ENCODE measurements around the gene CAPS2. TPM values are rescaled to one million over a fixed set of nuclear protein-coding genes. Genes with fewer than 3 reads are reported as not detected.

Gene CAPS2
- total RNA-seq, 1 experiment from 2014 or later, result 18.3 TPM

DNA sequence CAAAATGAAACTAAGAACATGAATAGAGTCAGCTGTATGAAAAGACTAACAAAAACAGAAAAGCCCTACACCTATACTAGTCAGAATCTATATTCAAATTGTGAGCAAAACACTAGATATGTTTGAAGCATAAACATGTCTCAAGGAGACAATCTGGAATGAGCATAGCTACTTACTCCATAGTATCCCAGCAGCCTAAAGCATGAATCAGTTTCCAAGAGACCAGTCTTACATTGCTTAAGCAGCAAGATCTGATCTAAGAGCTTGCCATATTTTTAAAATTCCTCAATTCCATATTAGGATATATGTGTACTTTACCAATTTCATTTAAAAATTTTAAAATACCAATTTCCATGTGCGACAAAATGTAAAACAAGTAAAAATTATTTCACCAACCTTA is 7.7 kb downstream of the CAPS2 start (continued):
- TF ChIP-seq SRF (IDR thresholded peaks at IDR 0.05; ENCODE audit: low read depth) (no peak), ZFX (IDR thresholded peaks at IDR 0.05) (no peak), TCF7L2 (IDR thresholded peaks at IDR 0.05; ENCODE audit: borderline replicate concordance, extremely low read depth, insufficient read depth, insufficient read length) (no peak)

DNA sequence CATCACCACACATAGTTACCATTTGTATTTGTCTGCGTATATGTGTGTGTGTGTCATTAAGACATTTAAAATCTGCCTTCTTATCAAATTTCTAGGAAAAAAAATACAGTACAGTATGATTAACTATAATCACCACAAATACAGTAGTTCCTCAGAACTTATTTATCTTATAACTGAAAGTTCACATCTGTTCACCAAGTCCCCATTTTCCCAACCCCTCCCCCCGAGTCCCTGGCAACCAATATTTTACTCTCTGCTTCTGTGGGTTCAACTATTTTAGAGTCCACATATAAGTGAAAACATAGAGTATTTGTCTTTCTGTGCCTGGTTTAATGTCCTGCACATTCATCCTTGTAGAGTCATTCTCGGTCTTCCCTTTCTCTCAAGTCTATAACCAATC is 12.3 kb downstream of the CAPS2 start:
- Histone ChIP-seq H3K27me3 (ENCODE audit: insufficient read depth, low read length) (no peaks in the 10 kb centered on the region), H3K79me2 (ENCODE audit: insufficient read depth, low read length) (no peaks in the 10 kb centered on the region), H3K27ac (ENCODE audit: low read depth, low read length) (no peak overlapping the region), H3K9me3 (ENCODE audit: control insufficient read depth in 1 of 2, insufficient read depth in 1 of 2, low read depth in 1 of 2, low read length in 2 of 2) (no peaks in the 10 kb centered on the region), H3K4me1 (ENCODE audit: control insufficient read depth in 1 of 2, insufficient read depth in 2 of 2, low read length in 2 of 2) (peaks cover 0 to 11% of the 10 kb centered on the region in 2 experiments; a peak in 2 of 4 replicates), H2AFZ (ENCODE audit: low read depth, low read length, poor library complexity, severe bottlenecking) (no peak overlapping the region), H3K9me2 (ENCODE audit: insufficient read depth) (no peaks in the 10 kb centered on the region), H3K36me3 (ENCODE audit: control insufficient read depth in 1 of 2, insufficient read depth in 2 of 2, low read length in 2 of 2) (no peaks in the 10 kb centered on the region), H4K20me1 (ENCODE audit: insufficient read depth) (no peaks in the 10 kb centered on the region), H3K4me2 (ENCODE audit: low read length) (no peak overlapping the region), H3K9ac (ENCODE audit: low read length) (no peak overlapping the region), H3K4me3 (replicated peaks in 1 of 2; ENCODE audit: low read depth in 1 of 2, low read length in 2 of 2) (no peak overlapping the region)
- no TSS peak for BruUV-seq (replicated peaks)
- ChIA-PET CTCF (interaction anchor here (1.6 kb wide), 1 partner anchor 17 kb away, joined by 3 read pairs; the partner anchor contains the start of gene GLIPR1L1), POLR2A (no interaction called here), RAD21 (ENCODE audit: low non-redundant PET in 1 of 2, low total read pairs in 2 of 2, uncharacterized antibody in 2 of 2, unreplicated experiment in 2 of 2) (no interaction called here)
- DNase-seq (ENCODE audit: low read depth, low spot score), result no peak
- intact Hi-C loops (cut with micrococcal nuclease), result no loop called here
- TF ChIP-seq CBX3 (IDR thresholded peaks at IDR 0.05; ENCODE audit: low read depth) (no peak), POLR2AphosphoS5 (IDR thresholded peaks at IDR 0.05; ENCODE audit: low read depth, low read length) (no peak), TCF7L2 (IDR thresholded peaks at IDR 0.05; ENCODE audit: borderline replicate concordance, extremely low read depth, insufficient read depth, insufficient read length) (no peak), YY1 (IDR thresholded peaks at IDR 0.05; ENCODE audit: extremely low read depth, insufficient replicate concordance, low read depth, low read length) (no peak), ZFX (IDR thresholded peaks at IDR 0.05) (no peak), JUND (IDR thresholded peaks at IDR 0.05) (no peak), ELF1 (IDR thresholded peaks at IDR 0.05; ENCODE audit: borderline replicate concordance, low read depth) (no peak), EZH2phosphoT487 (IDR thresholded peaks at IDR 0.05; ENCODE audit: borderline replicate concordance) (no peak)
- TF ChIP-seq, protein P1, sequence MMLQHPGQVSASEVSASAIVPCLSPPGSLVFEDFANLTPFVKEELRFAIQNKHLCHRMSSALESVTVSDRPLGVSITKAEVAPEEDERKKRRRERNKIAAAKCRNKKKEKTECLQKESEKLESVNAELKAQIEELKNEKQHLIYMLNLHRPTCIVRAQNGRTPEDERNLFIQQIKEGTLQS (IDR thresholded peaks at IDR 0.05), result no peak
- TF ChIP-seq, protein P2, sequence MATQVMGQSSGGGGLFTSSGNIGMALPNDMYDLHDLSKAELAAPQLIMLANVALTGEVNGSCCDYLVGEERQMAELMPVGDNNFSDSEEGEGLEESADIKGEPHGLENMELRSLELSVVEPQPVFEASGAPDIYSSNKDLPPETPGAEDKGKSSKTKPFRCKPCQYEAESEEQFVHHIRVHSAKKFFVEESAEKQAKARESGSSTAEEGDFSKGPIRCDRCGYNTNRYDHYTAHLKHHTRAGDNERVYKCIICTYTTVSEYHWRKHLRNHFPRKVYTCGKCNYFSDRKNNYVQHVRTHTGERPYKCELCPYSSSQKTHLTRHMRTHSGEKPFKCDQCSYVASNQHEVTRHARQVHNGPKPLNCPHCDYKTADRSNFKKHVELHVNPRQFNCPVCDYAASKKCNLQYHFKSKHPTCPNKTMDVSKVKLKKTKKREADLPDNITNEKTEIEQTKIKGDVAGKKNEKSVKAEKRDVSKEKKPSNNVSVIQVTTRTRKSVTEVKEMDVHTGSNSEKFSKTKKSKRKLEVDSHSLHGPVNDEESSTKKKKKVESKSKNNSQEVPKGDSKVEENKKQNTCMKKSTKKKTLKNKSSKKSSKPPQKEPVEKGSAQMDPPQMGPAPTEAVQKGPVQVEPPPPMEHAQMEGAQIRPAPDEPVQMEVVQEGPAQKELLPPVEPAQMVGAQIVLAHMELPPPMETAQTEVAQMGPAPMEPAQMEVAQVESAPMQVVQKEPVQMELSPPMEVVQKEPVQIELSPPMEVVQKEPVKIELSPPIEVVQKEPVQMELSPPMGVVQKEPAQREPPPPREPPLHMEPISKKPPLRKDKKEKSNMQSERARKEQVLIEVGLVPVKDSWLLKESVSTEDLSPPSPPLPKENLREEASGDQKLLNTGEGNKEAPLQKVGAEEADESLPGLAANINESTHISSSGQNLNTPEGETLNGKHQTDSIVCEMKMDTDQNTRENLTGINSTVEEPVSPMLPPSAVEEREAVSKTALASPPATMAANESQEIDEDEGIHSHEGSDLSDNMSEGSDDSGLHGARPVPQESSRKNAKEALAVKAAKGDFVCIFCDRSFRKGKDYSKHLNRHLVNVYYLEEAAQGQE (IDR thresholded peaks at IDR 0.05; ENCODE audit: low read depth), result no peak
- TF ChIP-seq, protein P3, sequence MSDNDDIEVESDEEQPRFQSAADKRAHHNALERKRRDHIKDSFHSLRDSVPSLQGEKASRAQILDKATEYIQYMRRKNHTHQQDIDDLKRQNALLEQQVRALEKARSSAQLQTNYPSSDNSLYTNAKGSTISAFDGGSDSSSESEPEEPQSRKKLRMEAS (IDR thresholded peaks at IDR 0.05), result no peak
- TF ChIP-seq, protein P4, sequence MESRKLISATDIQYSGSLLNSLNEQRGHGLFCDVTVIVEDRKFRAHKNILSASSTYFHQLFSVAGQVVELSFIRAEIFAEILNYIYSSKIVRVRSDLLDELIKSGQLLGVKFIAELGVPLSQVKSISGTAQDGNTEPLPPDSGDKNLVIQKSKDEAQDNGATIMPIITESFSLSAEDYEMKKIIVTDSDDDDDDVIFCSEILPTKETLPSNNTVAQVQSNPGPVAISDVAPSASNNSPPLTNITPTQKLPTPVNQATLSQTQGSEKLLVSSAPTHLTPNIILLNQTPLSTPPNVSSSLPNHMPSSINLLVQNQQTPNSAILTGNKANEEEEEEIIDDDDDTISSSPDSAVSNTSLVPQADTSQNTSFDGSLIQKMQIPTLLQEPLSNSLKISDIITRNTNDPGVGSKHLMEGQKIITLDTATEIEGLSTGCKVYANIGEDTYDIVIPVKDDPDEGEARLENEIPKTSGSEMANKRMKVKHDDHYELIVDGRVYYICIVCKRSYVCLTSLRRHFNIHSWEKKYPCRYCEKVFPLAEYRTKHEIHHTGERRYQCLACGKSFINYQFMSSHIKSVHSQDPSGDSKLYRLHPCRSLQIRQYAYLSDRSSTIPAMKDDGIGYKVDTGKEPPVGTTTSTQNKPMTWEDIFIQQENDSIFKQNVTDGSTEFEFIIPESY (IDR thresholded peaks at IDR 0.05; ENCODE audit: extremely low read depth, insufficient replicate concordance, low read length), result no peak
- TF ChIP-seq, protein P5, sequence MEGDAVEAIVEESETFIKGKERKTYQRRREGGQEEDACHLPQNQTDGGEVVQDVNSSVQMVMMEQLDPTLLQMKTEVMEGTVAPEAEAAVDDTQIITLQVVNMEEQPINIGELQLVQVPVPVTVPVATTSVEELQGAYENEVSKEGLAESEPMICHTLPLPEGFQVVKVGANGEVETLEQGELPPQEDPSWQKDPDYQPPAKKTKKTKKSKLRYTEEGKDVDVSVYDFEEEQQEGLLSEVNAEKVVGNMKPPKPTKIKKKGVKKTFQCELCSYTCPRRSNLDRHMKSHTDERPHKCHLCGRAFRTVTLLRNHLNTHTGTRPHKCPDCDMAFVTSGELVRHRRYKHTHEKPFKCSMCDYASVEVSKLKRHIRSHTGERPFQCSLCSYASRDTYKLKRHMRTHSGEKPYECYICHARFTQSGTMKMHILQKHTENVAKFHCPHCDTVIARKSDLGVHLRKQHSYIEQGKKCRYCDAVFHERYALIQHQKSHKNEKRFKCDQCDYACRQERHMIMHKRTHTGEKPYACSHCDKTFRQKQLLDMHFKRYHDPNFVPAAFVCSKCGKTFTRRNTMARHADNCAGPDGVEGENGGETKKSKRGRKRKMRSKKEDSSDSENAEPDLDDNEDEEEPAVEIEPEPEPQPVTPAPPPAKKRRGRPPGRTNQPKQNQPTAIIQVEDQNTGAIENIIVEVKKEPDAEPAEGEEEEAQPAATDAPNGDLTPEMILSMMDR (IDR thresholded peaks at IDR 0.05 in 2 of 3, conservative IDR thresholded peaks at IDR 0.05 in 1 of 3; ENCODE audit: borderline replicate concordance in 1 of 3, insufficient read depth in 1 of 3, low read depth in 2 of 3, low read length in 2 of 3), result no peak
- no peak for ATAC-seq
